K562 (cell line): ENCODE results near the gene IRS1.

Source experiments
- FOS ChIP-seq: IDR thresholded peaks from 3 replicates; pipeline ENCODE4 v1.6.1; 2011; ENCODE audit not compliant: insufficient read length; ENCODE audit errors: extremely low read depth
- L3MBTL2 ChIP-seq: fragments of 450-650 bp; IDR thresholded peaks from 2 replicates; pipeline ENCODE4 v1.6.1; 2016; ENCODE audit warnings: mild to moderate bottlenecking, moderate library complexity
- NR2F6 ChIP-seq: fragments of 450-650 bp; formaldehyde crosslinking; IDR thresholded peaks from 2 replicates; pipeline ENCODE4 v1.4.0; 2020; ENCODE audit warnings: mild to moderate bottlenecking
- POLR2A ChIP-seq: fragments of 450-650 bp; conservative IDR thresholded peaks from 2 replicates; pipeline ENCODE4 v1.6.1; 2016
- POLR2AphosphoS5 ChIP-seq: IDR thresholded peaks from 2 replicates; pipeline ENCODE4 v1.6.1; 2011; ENCODE audit warnings: mild to moderate bottlenecking, low read depth, low read length, moderate library complexity; ENCODE audit not compliant: control insufficient read depth, insufficient read depth
- SP1 ChIP-seq: sonication (generic); formaldehyde crosslinking; IDR thresholded peaks from 2 replicates; pipeline ENCODE4 v1.8.1; 2022; ENCODE audit warnings: mild to moderate bottlenecking, missing genetic modification reagents
- ZBTB12 ChIP-seq: fragments of 250-450 bp; sonication (Bioruptor Pico); IDR thresholded peaks from 2 replicates; pipeline ENCODE4 v1.4.0; 2020
- ZNF584 ChIP-seq: fragments of 200-800 bp; sonication (Bioruptor generic); IDR thresholded peaks from 2 replicates; pipeline ENCODE4 v1.6.1; 2016; ENCODE audit warnings: low read depth, mild to moderate bottlenecking, missing genetic modification characterization, missing compliant biosample characterization
- ZSCAN29 ChIP-seq: fragments of 450-650 bp; IDR thresholded peaks from 2 replicates; pipeline ENCODE4 v1.6.1; 2017
- TF ChIP-seq, protein P1 (sequence below): sonication (generic); formaldehyde crosslinking; IDR thresholded peaks from 2 replicates; pipeline ENCODE4 v1.8.1; 2023; ENCODE audit warnings: missing genetic modification reagents, mild to moderate bottlenecking, borderline replicate concordance

DNA sequence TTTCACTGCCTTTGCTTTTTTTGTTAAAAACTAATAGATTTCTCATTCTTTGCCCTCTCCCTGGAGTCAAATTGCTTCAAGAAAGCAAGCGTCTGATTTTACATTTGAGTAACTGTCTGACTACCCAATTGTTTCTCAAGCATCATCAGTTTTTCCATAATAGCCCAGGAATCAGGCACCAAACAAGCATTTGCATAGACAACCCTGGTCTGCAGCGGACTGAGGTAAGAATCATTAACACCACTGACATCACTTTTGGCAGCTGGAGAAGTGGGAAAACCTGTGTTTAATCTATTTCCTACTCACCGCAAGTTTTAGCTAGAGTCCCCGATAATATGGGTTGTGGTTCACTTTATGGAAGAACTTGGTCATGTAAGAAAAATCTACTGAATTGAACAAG, 55.7 kb downstream of the IRS1 start:
- no peak for TF ChIP-seq ZSCAN29
- TF ChIP-seq ZNF584 (CRISPR knock-in tag): no peak
- no peak for TF ChIP-seq POLR2AphosphoS5
- TF ChIP-seq, protein P1, sequence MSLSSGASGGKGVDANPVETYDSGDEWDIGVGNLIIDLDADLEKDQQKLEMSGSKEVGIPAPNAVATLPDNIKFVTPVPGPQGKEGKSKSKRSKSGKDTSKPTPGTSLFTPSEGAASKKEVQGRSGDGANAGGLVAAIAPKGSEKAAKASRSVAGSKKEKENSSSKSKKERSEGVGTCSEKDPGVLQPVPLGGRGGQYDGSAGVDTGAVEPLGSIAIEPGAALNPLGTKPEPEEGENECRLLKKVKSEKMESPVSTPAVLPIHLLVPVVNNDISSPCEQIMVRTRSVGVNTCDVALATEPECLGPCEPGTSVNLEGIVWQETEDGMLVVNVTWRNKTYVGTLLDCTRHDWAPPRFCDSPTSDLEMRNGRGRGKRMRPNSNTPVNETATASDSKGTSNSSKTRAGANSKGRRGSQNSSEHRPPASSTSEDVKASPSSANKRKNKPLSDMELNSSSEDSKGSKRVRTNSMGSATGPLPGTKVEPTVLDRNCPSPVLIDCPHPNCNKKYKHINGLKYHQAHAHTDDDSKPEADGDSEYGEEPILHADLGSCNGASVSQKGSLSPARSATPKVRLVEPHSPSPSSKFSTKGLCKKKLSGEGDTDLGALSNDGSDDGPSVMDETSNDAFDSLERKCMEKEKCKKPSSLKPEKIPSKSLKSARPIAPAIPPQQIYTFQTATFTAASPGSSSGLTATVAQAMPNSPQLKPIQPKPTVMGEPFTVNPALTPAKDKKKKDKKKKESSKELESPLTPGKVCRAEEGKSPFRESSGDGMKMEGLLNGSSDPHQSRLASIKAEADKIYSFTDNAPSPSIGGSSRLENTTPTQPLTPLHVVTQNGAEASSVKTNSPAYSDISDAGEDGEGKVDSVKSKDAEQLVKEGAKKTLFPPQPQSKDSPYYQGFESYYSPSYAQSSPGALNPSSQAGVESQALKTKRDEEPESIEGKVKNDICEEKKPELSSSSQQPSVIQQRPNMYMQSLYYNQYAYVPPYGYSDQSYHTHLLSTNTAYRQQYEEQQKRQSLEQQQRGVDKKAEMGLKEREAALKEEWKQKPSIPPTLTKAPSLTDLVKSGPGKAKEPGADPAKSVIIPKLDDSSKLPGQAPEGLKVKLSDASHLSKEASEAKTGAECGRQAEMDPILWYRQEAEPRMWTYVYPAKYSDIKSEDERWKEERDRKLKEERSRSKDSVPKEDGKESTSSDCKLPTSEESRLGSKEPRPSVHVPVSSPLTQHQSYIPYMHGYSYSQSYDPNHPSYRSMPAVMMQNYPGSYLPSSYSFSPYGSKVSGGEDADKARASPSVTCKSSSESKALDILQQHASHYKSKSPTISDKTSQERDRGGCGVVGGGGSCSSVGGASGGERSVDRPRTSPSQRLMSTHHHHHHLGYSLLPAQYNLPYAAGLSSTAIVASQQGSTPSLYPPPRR: no peak
- TF ChIP-seq ZBTB12 (CRISPR knock-in tag): no peak
- TF ChIP-seq FOS: no peak
- no peak for TF ChIP-seq SP1 (CRISPR knock-in tag)
- no peak for TF ChIP-seq POLR2A
- TF ChIP-seq L3MBTL2: no peak
- no peak for TF ChIP-seq NR2F6 (CRISPR knock-in tag)
